Daoy (cell line): ENCODE data around the gene GINM1. TPM values are rescaled to one million over a fixed set of nuclear protein-coding genes. Genes with fewer than 3 reads are reported as not detected.

Experiments used
- DNase-seq: peaks from one replicate; pipeline ENCODE4 v3.0.0-alpha.2; 2015; ENCODE audit warnings: low read depth
- total RNA-seq: library from RNA; depleted of rRNA; stranded (reverse); fragments of >200 nt; shearing (Covaris generic); gene quantifications from 2 replicates; pipeline ENCODE4 v1.2.3, GENCODE V29; 2014; rRNA removed

Gene GINM1
- total RNA-seq: 42.1 and 52.4 TPM in 2 replicates

GRCh38 chr6:149565527-149566409, at the start of gene GINM1:
Gene GINM1 (plus strand): TSS chr6:149566375. CDS start chr6:149566415, 40 bp downstream.
- DNase-seq: peak; percentile 99

GRCh38 chr6:149529650-149530049, 36.5 kb upstream of the GINM1 start:
- DNase-seq: no peak

- no peak for DNase-seq
These were observed 31.4 kb upstream of the GINM1 start for GRCh38 chr6:149534742-149535141.

- no peak for DNase-seq
These were observed 25.0 kb upstream of the GINM1 start for GRCh38 chr6:149541139-149541538.

- no peak for DNase-seq
These were observed 21.4 kb upstream of the GINM1 start for GRCh38 chr6:149544646-149545257.

GRCh38 chr6:149545258-149545753, 20.9 kb upstream of the GINM1 start:
- DNase-seq: peak; percentile 53

GRCh38 chr6:149545754-149546471, 20.3 kb upstream of the GINM1 start, which contains the start of gene PPIL4:
Gene PPIL4 (minus strand): TSS chr6:149546043. CDS start chr6:149546005, 38 bp downstream.
- peak; percentile 99 for DNase-seq

GRCh38 chr6:149551920-149552319, 14.3 kb upstream of the GINM1 start:
- no peak for DNase-seq

- no peak for DNase-seq
These were observed 8.1 kb upstream of the GINM1 start for GRCh38 chr6:149558029-149558428.

GRCh38 chr6:149559389-149559788, 6.8 kb upstream of the GINM1 start:
- no peak for DNase-seq

GRCh38 chr6:149560736-149561135, 5.4 kb upstream of the GINM1 start:
- peak; percentile 15 for DNase-seq

GRCh38 chr6:149563203-149563927, 2.8 kb upstream of the GINM1 start:
- DNase-seq: peak; percentile 74

- DNase-seq: no peak
These were observed 2.2 kb upstream of the GINM1 start for GRCh38 chr6:149563928-149564325.

- DNase-seq: peak; percentile 67
These were observed 427 bp downstream of the GINM1 start for GRCh38 chr6:149566410-149567193.

- no peak for DNase-seq
These were observed 1.0 kb downstream of the GINM1 start for GRCh38 chr6:149567194-149567586.

GRCh38 chr6:149567945-149568585, 1.9 kb downstream of the GINM1 start:
- no peak for DNase-seq

GRCh38 chr6:149580880-149581279, 14.7 kb downstream of the GINM1 start:
- DNase-seq: no peak

GRCh38 chr6:149581349-149581748, 15.2 kb downstream of the GINM1 start:
- no peak for DNase-seq

- DNase-seq: no peak
These were observed 20.0 kb downstream of the GINM1 start for GRCh38 chr6:149586149-149586548.

- DNase-seq: no peak
These were observed 26.8 kb downstream of the GINM1 start for GRCh38 chr6:149592983-149593382.
